ENCODE data around the gene PGA3.

PGA3 gene

DNA sequence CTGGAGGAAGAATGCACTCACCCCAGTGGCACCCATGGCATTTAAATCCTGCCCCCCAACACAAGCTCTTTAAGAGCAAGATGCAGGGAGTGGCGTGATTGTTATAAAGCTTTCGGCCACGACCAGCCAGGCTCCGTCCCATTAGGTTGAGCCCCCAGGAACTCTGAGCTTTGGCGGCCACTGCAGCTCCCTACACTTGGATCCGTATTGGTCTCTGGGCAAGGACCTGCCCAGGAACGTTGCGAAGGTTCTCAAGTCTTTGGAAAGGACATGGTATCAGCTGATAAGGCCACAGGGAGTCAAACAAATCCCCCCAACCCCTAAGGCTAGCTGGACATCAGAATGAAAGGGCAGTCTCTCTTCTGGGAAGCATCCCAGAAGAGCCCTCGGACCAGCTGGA is 32.7 kb upstream of the PGA3 start (continued):
- TF ChIP-seq TCF4 (CRISPR knock-in tag; IDR thresholded peaks at IDR 0.05; ENCODE audit: borderline replicate concordance) (no peak), CSRNP3 (CRISPR knock-in tag; IDR thresholded peaks at IDR 0.05) (no peak), CSDC2 (CRISPR knock-in tag; IDR thresholded peaks at IDR 0.05) (no peak), ZNF70 (CRISPR knock-in tag; IDR thresholded peaks at IDR 0.05) (no peak), ZNF8 (CRISPR knock-in tag; IDR thresholded peaks at IDR 0.05) (no peak), ZFP30 (CRISPR knock-in tag; IDR thresholded peaks at IDR 0.05) (no peak)

DNA sequence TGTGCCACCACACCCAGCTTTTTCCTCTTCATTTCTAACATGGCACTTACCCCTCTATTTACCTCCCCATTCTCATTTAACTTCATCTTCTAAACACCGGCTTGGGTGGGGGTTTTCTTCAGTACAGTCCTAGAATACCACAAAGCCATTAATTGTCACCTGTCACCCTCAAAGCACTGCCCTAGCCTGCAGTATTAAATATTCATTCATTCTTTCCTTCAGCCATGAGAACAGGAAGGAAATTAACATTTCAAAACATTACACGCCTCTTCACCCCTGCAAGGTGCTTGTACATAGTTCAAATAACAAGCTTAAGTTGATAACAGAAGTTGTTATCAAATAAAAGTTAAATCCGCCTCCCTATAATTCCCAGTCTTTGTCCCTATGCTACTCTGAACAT is 31.4 kb upstream of the PGA3 start:
- ATAC-seq, result no peak

More for the DNA sequence above, 31.4 kb upstream of the PGA3 start:
- TF ChIP-seq ZFP3 (CRISPR knock-in tag; IDR thresholded peaks at IDR 0.05) (no peak), ZNF8 (CRISPR knock-in tag; IDR thresholded peaks at IDR 0.05) (no peak), CSRNP3 (CRISPR knock-in tag; IDR thresholded peaks at IDR 0.05) (no peak), PPARA (CRISPR knock-in tag; IDR thresholded peaks at IDR 0.05; ENCODE audit: borderline replicate concordance) (no peak), POU6F1 (CRISPR knock-in tag; IDR thresholded peaks at IDR 0.05; ENCODE audit: borderline replicate concordance, low read depth) (no peak), BACH2 (CRISPR knock-in tag; IDR thresholded peaks at IDR 0.05; ENCODE audit: borderline replicate concordance) (no peak), ARNTL (CRISPR knock-in tag; IDR thresholded peaks at IDR 0.05; ENCODE audit: borderline replicate concordance, low read depth) (no peak), OSR1 (CRISPR knock-in tag; IDR thresholded peaks at IDR 0.05) (no peak), TSHZ2 (CRISPR knock-in tag; IDR thresholded peaks at IDR 0.05) (no peak), ZC3H10 (CRISPR knock-in tag; IDR thresholded peaks at IDR 0.05) (no peak), TCF4 (CRISPR knock-in tag; IDR thresholded peaks at IDR 0.05; ENCODE audit: borderline replicate concordance) (no peak), ZFP30 (CRISPR knock-in tag; IDR thresholded peaks at IDR 0.05) (no peak), RARB (CRISPR knock-in tag; IDR thresholded peaks at IDR 0.05) (no peak), CREB5 (CRISPR knock-in tag; IDR thresholded peaks at IDR 0.05; ENCODE audit: low read depth) (no peak), GLIS3 (CRISPR knock-in tag; IDR thresholded peaks at IDR 0.05) (no peak), ZNF70 (CRISPR knock-in tag; IDR thresholded peaks at IDR 0.05) (no peak), ZNF565 (CRISPR knock-in tag; conservative IDR thresholded peaks at IDR 0.05; ENCODE audit: low read depth) (no peak), ESRRG (CRISPR knock-in tag; IDR thresholded peaks at IDR 0.05) (no peak)
- TF ChIP-seq, protein P1, sequence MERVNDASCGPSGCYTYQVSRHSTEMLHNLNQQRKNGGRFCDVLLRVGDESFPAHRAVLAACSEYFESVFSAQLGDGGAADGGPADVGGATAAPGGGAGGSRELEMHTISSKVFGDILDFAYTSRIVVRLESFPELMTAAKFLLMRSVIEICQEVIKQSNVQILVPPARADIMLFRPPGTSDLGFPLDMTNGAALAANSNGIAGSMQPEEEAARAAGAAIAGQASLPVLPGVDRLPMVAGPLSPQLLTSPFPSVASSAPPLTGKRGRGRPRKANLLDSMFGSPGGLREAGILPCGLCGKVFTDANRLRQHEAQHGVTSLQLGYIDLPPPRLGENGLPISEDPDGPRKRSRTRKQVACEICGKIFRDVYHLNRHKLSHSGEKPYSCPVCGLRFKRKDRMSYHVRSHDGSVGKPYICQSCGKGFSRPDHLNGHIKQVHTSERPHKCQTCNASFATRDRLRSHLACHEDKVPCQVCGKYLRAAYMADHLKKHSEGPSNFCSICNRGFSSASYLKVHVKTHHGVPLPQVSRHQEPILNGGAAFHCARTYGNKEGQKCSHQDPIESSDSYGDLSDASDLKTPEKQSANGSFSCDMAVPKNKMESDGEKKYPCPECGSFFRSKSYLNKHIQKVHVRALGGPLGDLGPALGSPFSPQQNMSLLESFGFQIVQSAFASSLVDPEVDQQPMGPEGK (CRISPR knock-in tag; IDR thresholded peaks at IDR 0.05; ENCODE audit: borderline replicate concordance), result no peak
